GM23338 (cell line): ENCODE data around the gene CDK14. TPM values are rescaled to one million over a fixed set of nuclear protein-coding genes. Genes with fewer than 3 reads are reported as not detected.

ENCODE experiments used
- ATAC-seq: fragments of 200-7000 bp; cut with Tn5 transposase; 3 replicates; pipeline ENCODE4 v1.9.1; 2020
- DNase-seq: peaks from one replicate; pipeline ENCODE4 v3.0.0-alpha.2; 2015; ENCODE audit warnings: low spot score
- H2AFZ ChIP-seq: fragments of 200-600 bp; sonication (generic); 2 replicates; pipeline ENCODE4 v1.8.0; 2016; ENCODE audit warnings: antibody characterized with exemption, mild to moderate bottlenecking, moderate library complexity
- H3F3A ChIP-seq: fragments of 200-600 bp; sonication (generic); replicated peaks from 2 replicates; pipeline ENCODE4 v1.8.0; 2017; ENCODE audit warnings: antibody characterized with exemption, mixed run types, low read depth
- H3K27ac ChIP-seq: fragments of 200-600 bp; sonication (generic); 2 replicates; pipeline ENCODE4 v1.6.1; 2016; ENCODE audit warnings: low read depth
- H3K27me3 ChIP-seq: fragments of 200-600 bp; sonication (generic); 2 replicates; pipeline ENCODE4 v1.8.0; 2016; ENCODE audit warnings: mild to moderate bottlenecking, mixed run types, moderate library complexity; ENCODE audit not compliant: insufficient read depth
- H3K36me3 ChIP-seq: fragments of 200-600 bp; sonication (generic); 2 replicates; pipeline ENCODE4 v1.8.0; 2016; ENCODE audit warnings: mild to moderate bottlenecking; ENCODE audit not compliant: insufficient read depth
- H3K4me1 ChIP-seq: fragments of 200-600 bp; sonication (generic); 2 replicates; pipeline ENCODE4 v1.8.0; 2016; ENCODE audit warnings: mild to moderate bottlenecking, moderate library complexity; ENCODE audit not compliant: insufficient read depth
- H3K4me2 ChIP-seq: fragments of 200-600 bp; sonication (generic); 2 replicates; pipeline ENCODE4 v1.7.1; 2017; ENCODE audit warnings: mixed run types
- H3K4me3 ChIP-seq: fragments of 200-600 bp; sonication (generic); 2 replicates; pipeline ENCODE4 v1.6.1; 2016; ENCODE audit warnings: mixed run types
- H3K79me2 ChIP-seq: fragments of 200-600 bp; sonication (generic); replicated peaks from 2 replicates; pipeline ENCODE4 v1.8.0; 2017; ENCODE audit warnings: mild to moderate bottlenecking; ENCODE audit not compliant: insufficient read depth
- H3K9me2 ChIP-seq: fragments of 200-600 bp; sonication (generic); 2 replicates; pipeline ENCODE4 v1.8.0; 2017; ENCODE audit not compliant: insufficient read depth
- H4K20me1 ChIP-seq: fragments of 200-600 bp; sonication (generic); replicated peaks from 2 replicates; pipeline ENCODE4 v1.8.0; 2017; ENCODE audit warnings: mild to moderate bottlenecking; ENCODE audit not compliant: insufficient read depth
- H3K27ac Mint-ChIP-seq: 2 replicates; pipeline ENCODE4 v1.8.0; 2020; ENCODE audit warnings: inconsistent platforms, mild to moderate bottlenecking, moderate library complexity, mixed read lengths
- H3K27me3 Mint-ChIP-seq: 3 replicates; pipeline ENCODE4 v1.8.0; 2022; ENCODE audit warnings: low read depth, mild to moderate bottlenecking, moderate library complexity, mixed read lengths, inconsistent platforms; ENCODE audit not compliant: insufficient read depth, poor library complexity
- H3K36me3 Mint-ChIP-seq: 3 replicates; pipeline ENCODE4 v1.8.0; 2021; ENCODE audit warnings: low read depth, mild to moderate bottlenecking, inconsistent platforms, moderate library complexity, mixed read lengths
- H3K4me1 Mint-ChIP-seq: 3 replicates; pipeline ENCODE4 v1.8.0; 2020; ENCODE audit warnings: mild to moderate bottlenecking, inconsistent platforms, mixed read lengths
- H3K4me3 Mint-ChIP-seq: 3 replicates; pipeline ENCODE4 v1.8.0; 2021; ENCODE audit warnings: moderate library complexity, mild to moderate bottlenecking, inconsistent platforms, mixed read lengths
- H3K9me3 Mint-ChIP-seq: 3 replicates; pipeline ENCODE4 v1.8.0; 2020; ENCODE audit warnings: moderate library complexity, mild to moderate bottlenecking, inconsistent platforms, mixed read lengths
- CTCF ChIP-seq, 2 experiments: fragments of 200-600 bp in 1 of 2; sonication (generic) in 1 of 2; conservative IDR thresholded peaks; 2 replicates each; pipeline versions ENCODE4 v1.5.1 to v1.6.1; 2016 to 2017; ENCODE audit warnings: antibody characterized with exemption in 2 of 2, low read depth in 2 of 2, mild to moderate bottlenecking in 2 of 2, moderate library complexity in 1 of 2
- ETS1 ChIP-seq: IDR thresholded peaks from 2 replicates; pipeline ENCODE4 v1.6.1; 2016; ENCODE audit warnings: antibody characterized with exemption
- EZH2 ChIP-seq: fragments of 200-600 bp; sonication (generic); IDR thresholded peaks from one replicate; pipeline ENCODE4 v1.8.0; 2017; ENCODE audit warnings: antibody characterized with exemption, mild to moderate bottlenecking, low read depth; ENCODE audit not compliant: unreplicated experiment
- EZH2phosphoT487 ChIP-seq: fragments of 200-600 bp; sonication (generic); IDR thresholded peaks from one replicate; pipeline ENCODE4 v1.8.1; 2018; ENCODE audit warnings: antibody characterized with exemption; ENCODE audit not compliant: unreplicated experiment
- JUNB ChIP-seq: IDR thresholded peaks from one replicate; pipeline ENCODE4 v1.6.1; 2016; ENCODE audit warnings: antibody characterized with exemption; ENCODE audit not compliant: unreplicated experiment
- NANOG ChIP-seq: IDR thresholded peaks from 2 replicates; pipeline ENCODE4 v1.6.1; 2016; ENCODE audit warnings: antibody characterized with exemption, borderline replicate concordance
- POLR2AphosphoS5 ChIP-seq: IDR thresholded peaks from 2 replicates; pipeline ENCODE4 v1.6.1; 2016; ENCODE audit warnings: antibody characterized with exemption, low read depth
- REST ChIP-seq: IDR thresholded peaks from one replicate; pipeline ENCODE4 v1.6.1; 2018; ENCODE audit warnings: antibody characterized with exemption; ENCODE audit not compliant: unreplicated experiment
- STAT1 ChIP-seq: IDR thresholded peaks from one replicate; pipeline ENCODE4 v1.6.1; 2016; ENCODE audit warnings: antibody characterized with exemption; ENCODE audit not compliant: unreplicated experiment
- ZNF114 ChIP-seq: fragments of 250-450 bp; sonication (Bioruptor Pico); IDR thresholded peaks from 2 replicates; pipeline ENCODE4 v1.5.0; 2020; ENCODE audit warnings: mild to moderate bottlenecking, moderate library complexity
- ZNF331 ChIP-seq: fragments of 250-450 bp; sonication (Bioruptor Pico); IDR thresholded peaks from 2 replicates; pipeline ENCODE4 v1.5.0; 2020; ENCODE audit warnings: low read depth, mild to moderate bottlenecking, moderate library complexity
- polyA plus RNA-seq: library from polyadenylated mRNA; unstranded; fragments of >200 nt; fragmentation: Nextera tagmentation; extraction: Ambion mirVana; gene quantifications from 2 replicates; pipeline ENCODE4 v1.2.1, GENCODE V29; 2016
- total RNA-seq: library from RNA; depleted of rRNA; stranded (reverse); fragments of >200 nt; shearing (Covaris generic); gene quantifications from 2 replicates; pipeline ENCODE4 v1.2.3, GENCODE V29; 2014

Gene CDK14
- total and polyA plus RNA-seq, 2 experiments from 2014 or later = 11.2 to 24.0 TPM

GRCh38 chr7:91083855-91084644 lies 487.9 kb downstream of the CDK14 start:
- no peak for TF ChIP-seq POLR2AphosphoS5
- 0 out of 4 replicates have a peak, but pooled peaks of 1 of the 2 experiments have one; percentile 5 for TF ChIP-seq CTCF (conservative IDR thresholded peaks at IDR 0.05; ENCODE audit: low read depth in 2 of 2)
- Histone ChIP-seq H2AFZ (no peak overlapping the region), H3F3A (no peaks in the 10 kb centered on the region), H3K4me2 (no peak overlapping the region), H3K4me3 (no peak overlapping the region), H4K20me1 (no peaks in the 10 kb centered on the region; the same call in 1 of the 2 replicates), H3K4me1 (no peaks in the 10 kb centered on the region), H3K27me3 (no peaks in the 10 kb centered on the region), H3K79me2 (no peaks in the 10 kb centered on the region), H3K27ac (no peak overlapping the region), H3K36me3 (no peaks in the 10 kb centered on the region), H3K9me2 (no peaks in the 10 kb centered on the region)
- no peak overlapping the region for H3K4me3 Mint-ChIP-seq
- H3K4me1 Mint-ChIP-seq = peaks cover 11% of the 10 kb centered on the region
- H3K27ac Mint-ChIP-seq = no peak overlapping the region
- no peaks in the 10 kb centered on the region for H3K36me3 Mint-ChIP-seq
- ATAC-seq = no peak
- H3K9me3 Mint-ChIP-seq = no peaks in the 10 kb centered on the region
- no peaks in the 10 kb centered on the region for H3K27me3 Mint-ChIP-seq
- no peak for DNase-seq

GRCh38 chr7:91085175-91085574 lies 489.1 kb downstream of the CDK14 start:
- Histone ChIP-seq H3F3A (no peaks in the 10 kb centered on the region), H3K9me2 (no peaks in the 10 kb centered on the region), H3K4me1 (no peaks in the 10 kb centered on the region), H3K4me3 (no peak overlapping the region), H3K79me2 (no peaks in the 10 kb centered on the region), H2AFZ (no peak overlapping the region), H3K36me3 (no peaks in the 10 kb centered on the region), H4K20me1 (no peaks in the 10 kb centered on the region; the same call in 1 of the 2 replicates), H3K4me2 (no peak overlapping the region), H3K27ac (no peak overlapping the region), H3K27me3 (no peaks in the 10 kb centered on the region)
- no peak for ATAC-seq
- Mint-ChIP-seq H3K4me1 (peaks cover 9% of the 10 kb centered on the region), H3K27me3 (no peaks in the 10 kb centered on the region), H3K27ac (no peak overlapping the region), H3K4me3 (no peak overlapping the region), H3K9me3 (no peaks in the 10 kb centered on the region), H3K36me3 (no peaks in the 10 kb centered on the region)
- TF ChIP-seq POLR2AphosphoS5 (no peak), CTCF (conservative IDR thresholded peaks at IDR 0.05; ENCODE audit: low read depth in 2 of 2) (no peak), REST (no peak), ZNF331 (CRISPR knock-in tag) (no peak), ETS1 (no peak), ZNF114 (CRISPR knock-in tag) (no peak), STAT1 (no peak), JUNB (no peak), EZH2 (no peak), NANOG (no peak), EZH2phosphoT487 (no peak)
- DNase-seq = no peak
